NCI-H1092 treated with DMSO at 0.1 percent for 48 hours (cell line): ENCODE data around the gene ZNF236.

Experiments used
- DNase-seq: peaks from one replicate; lab custom pipeline; 2025; lab: John Stamatoyannopoulos, UW

ZNF236 gene

DNA sequence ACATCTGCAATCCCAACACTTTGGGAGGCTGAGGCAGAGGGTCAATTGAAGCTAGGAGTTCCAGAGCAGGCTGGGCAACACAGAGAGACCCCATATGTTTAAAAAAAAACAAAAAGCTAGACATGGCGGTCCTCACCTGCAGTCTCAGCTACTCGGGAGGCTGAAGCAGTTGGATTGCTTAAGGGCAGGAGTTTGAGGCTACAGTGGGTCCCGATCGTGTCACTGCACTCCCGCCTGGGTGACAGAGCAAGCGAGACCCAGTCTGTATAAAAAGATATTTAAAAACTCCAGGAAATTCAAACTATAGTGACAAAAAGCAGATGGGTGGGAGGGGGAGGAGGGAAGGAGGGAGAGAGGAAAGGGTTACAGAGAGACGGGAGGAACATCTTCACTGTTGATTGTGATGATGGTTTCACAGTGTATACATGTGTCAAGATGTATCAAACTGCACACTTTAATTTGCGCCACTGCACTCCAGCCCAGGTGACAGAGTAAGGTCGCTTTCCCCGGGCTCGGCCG lies 942 bp upstream of the ZNF236 start:
- DNase-seq: peak; percentile 57

GRCh38 chr18:76821875-76822505 lies 367 bp upstream of the ZNF236 start:
- peak; percentile 60 for DNase-seq

GRCh38 chr18:76823161-76823538 lies 793 bp downstream of the ZNF236 start:
- DNase-seq: no peak

GRCh38 chr18:76823587-76824011 lies 1.2 kb downstream of the ZNF236 start:
- DNase-seq: no peak

DNA sequence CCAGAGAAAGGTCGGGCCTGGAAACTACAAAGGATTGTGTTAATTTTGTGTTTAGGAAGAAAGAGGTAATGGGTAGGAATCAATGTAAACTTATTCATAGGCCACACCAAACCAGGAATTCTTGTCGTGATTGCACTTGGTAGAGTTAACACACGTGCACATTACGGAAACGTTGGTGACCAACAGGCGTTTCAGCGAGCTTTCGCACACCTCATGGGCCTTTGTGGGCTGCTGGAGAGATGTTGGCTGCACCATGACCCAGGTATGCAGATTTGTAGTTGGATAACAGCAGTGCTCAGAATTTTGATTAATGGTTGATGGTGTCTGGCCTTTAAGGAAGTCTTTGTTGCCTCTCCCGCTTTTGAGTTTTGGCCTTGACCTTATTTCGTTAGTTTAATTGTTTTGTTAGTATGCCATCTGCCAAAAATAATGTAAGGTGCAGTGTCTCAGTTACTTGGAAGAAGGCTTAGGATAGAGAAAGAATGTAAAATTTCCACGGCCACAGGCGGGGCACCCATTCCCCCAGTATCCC lies 1.9 kb downstream of the ZNF236 start:
- DNase-seq: no peak

- DNase-seq: no peak
Measured at GRCh38 chr18:76824754-76825153, 2.4 kb downstream of the ZNF236 start.

- no peak for DNase-seq
Measured at GRCh38 chr18:76827205-76828200, 5.1 kb downstream of the ZNF236 start.

DNA sequence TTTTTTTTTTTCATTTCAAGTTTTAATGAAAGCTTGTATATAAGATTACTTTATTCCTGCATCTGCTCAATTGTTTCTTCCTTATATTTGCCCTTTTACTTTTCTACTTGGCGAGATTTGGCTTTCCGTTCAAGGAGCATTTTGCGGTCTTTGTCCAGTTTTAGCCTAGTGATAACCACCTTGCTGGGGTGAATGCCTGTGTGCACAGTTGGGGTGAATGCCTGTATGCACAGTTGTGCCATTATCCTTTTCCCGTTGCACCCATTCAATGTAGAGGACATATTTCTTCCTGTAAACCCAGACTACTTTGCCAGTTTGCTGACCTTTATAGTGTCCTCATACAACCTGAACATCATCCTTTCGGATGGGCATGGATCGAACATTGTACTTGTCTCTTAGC lies 12.0 kb downstream of the ZNF236 start:
- no peak for DNase-seq

- DNase-seq: no peak
Measured at GRCh38 chr18:76835380-76835779, 13.0 kb downstream of the ZNF236 start.

GRCh38 chr18:76837071-76837470 lies 14.7 kb downstream of the ZNF236 start:
- no peak for DNase-seq

- DNase-seq: no peak
Measured at GRCh38 chr18:76838182-76838581, 15.8 kb downstream of the ZNF236 start.

DNA sequence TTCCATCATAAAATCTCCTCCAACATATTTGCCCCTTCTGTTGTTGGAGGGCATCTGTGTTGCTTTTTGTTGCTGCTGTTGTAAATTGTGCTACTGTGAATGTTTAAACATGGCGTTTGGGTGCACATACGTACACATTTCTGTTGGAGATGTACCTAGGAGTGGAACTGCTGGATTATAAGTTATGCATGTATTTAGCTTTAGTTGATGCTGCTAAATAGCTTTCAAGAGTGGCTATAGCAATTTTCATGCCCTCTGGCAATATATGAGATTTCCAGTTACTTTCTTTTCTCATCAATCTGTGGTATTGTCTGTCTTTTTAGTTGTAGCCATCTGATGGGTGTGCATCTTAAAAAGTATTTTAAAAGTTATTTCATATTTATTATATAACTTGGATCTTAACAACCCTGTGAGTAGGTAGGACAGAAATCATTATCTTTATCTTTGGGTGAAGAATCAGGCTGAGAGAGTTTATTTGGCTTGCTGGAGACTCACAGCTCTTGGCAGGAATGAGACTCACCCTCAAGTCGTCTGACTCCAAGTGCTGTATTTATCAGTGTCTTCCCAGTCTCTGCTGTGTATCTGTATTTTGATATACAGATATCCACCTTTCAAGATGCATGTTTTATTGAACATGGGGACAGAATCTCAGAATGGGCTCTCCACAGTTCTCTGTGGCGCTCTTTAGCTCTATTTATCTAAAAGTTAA lies 16.9 kb downstream of the ZNF236 start:
- DNase-seq: no peak

GRCh38 chr18:76842837-76843530 lies 20.6 kb downstream of the ZNF236 start:
- DNase-seq: no peak

DNA sequence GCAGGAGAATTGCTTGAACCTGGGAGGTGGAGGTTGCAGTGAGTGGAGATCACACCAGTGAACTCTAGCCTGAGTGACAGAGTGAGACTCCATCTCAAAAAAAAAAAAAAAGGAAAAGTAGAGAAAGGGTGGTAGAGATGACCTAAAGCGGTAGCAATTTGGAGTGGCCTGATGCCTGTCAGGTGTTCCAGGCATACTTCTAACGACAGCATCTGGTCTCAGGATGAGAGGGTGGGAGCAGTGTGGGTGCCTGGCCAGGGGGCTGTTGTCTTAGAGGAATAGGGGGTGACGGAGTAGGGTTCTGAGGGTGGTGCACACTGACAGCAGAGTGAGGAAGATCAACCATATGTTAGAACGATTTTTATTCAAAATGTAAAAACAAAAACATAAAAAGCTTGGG lies 21.8 kb downstream of the ZNF236 start:
- no peak for DNase-seq

DNA sequence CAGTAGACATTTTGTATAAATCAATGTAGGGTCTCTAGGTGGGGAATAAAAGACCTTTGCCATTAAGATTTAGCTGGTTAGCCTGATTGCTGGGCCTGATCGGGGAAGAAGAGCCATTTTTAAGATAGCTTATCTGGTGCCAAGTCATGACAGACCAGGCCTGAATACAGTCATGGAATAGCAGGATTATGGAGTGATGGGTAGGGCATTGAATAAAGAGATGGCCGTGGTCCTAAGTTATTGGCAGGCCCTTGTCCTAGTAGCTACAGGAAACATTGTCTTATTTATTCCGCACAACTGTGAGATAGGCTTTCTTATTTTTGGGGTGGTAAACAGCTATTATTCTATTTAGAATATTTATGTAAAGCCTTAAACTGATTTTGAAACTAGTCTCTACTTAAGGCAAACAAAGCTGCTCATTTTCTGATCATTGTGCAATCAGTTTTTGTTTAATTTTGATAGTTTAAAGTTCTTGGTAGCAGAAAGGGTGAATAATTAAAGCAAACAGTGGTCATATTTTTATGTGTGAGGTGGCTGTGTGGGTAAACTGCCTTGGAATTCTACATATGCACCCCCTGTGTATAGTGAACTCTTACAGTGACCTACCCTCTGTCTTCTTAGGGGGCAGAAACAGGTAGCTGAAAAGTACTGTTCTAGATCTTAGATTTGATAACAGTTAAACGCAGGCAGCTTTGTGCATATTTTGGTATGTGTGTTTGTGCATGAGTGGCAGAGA lies 22.6 kb downstream of the ZNF236 start:
- DNase-seq: no peak

DNA sequence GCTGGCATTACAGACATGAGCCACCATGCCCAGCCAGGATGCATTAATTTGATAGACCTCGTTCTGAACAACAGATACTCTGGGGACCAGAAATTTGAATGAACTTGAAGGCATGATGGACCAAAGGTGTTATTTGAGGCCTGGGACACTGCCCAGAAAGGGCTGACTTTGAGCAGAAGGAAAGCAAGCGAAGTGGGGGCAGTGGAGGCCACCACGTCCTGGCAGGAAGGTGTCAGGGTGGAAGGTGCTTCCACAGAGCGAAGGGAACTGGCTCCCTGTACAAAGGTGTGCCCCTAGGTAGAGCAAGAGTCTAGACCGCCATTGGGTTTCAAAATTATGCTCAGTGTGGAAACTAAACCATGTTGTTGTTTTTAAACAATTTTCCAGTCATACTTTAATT lies 23.9 kb downstream of the ZNF236 start:
- no peak for DNase-seq

- no peak for DNase-seq
Measured at GRCh38 chr18:76847916-76848315, 25.6 kb downstream of the ZNF236 start.

GRCh38 chr18:76850112-76850511 lies 27.8 kb downstream of the ZNF236 start:
- no peak for DNase-seq

DNA sequence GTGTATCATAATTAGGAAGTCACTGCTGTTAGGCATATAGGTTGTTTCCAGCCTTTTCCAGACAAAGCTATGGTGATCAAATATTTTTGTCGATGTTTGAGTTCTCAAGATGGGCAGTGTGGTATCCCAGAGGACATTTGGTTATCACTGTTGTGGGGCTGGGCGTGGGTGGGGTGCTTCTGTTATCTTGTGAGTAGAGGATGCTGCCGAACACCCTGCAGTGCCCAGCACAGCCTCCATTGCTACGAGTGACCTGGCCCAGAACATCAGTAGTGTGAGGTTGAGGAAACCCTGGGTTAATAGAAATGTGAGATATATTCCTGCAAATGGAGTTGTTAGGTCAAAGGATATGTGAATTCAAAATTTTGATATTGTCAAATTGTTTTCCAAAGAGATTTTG lies 33.2 kb downstream of the ZNF236 start:
- no peak for DNase-seq

- DNase-seq: no peak
Measured at GRCh38 chr18:76857476-76857875, 35.1 kb downstream of the ZNF236 start.
